Thyroid gland (tissue), 4 donors: ENCODE data around the gene CENPK. TPM values are rescaled to one million over a fixed set of nuclear protein-coding genes. Genes with fewer than 3 reads are reported as not detected.

Experiments
- DNase-seq, 2 donors: peaks; one replicate each; pipeline ENCODE4 v3.0.0-alpha.2; 2019
- H3K27ac ChIP-seq, 3 donors: fragments of 200-600 bp; sonication (generic); 1 replicate in 2 of 3; 2 replicates in 1 of 3; pipeline ENCODE4 v1.5.1; 2016 to 2019; ENCODE audit warnings: mild to moderate bottlenecking in 1 of 3, moderate library complexity in 1 of 3
- H3K27me3 ChIP-seq: fragments of 200-600 bp; sonication (generic); one replicate; pipeline ENCODE4 v1.5.1; 2019
- H3K36me3 ChIP-seq, 2 donors: fragments of 200-600 bp; sonication (generic); one replicate each; pipeline ENCODE4 v1.5.1; 2016 to 2019
- H3K4me1 ChIP-seq, 2 donors: fragments of 200-600 bp; sonication (generic); one replicate each; pipeline ENCODE4 v1.5.1; 2017 to 2019
- H3K4me3 ChIP-seq, 3 donors: fragments of 200-600 bp; sonication (generic); replicated peaks in 1 of 3; 1 replicate in 2 of 3; 2 replicates in 1 of 3; pipeline ENCODE4 v1.5.1; 2016; ENCODE audit warnings: mild to moderate bottlenecking in 1 of 3
- H3K9me3 ChIP-seq: fragments of 200-600 bp; sonication (generic); one replicate; pipeline ENCODE4 v1.5.1; 2017
- CTCF ChIP-seq, 6 experiments: fragments of 200-600 bp in 3 of 6; fragments of 450-650 bp in 3 of 6; sonication (generic) in 3 of 6; IDR thresholded peaks; one replicate each; pipeline ENCODE4 v1.5.1; 2016 to 2019; ENCODE audit warnings: antibody characterized with exemption in 6 of 6, mild to moderate bottlenecking in 2 of 6, inconsistent platforms in 1 of 6, moderate library complexity in 1 of 6
- POLR2A ChIP-seq, 2 donors: fragments of 450-650 bp; IDR thresholded peaks; one replicate each; pipeline ENCODE4 v1.6.1; 2017; ENCODE audit warnings: antibody characterized with exemption in 2 of 2, mild to moderate bottlenecking in 2 of 2, moderate library complexity in 1 of 2
- WGBS, 2 donors: methylation state at CpG; one replicate each; pipeline ENCODE4 v1.1.5; 2017; 5-methylcytosine and 5-hydroxymethylcytosine counted together
- intact Hi-C: fragments of 100-400 bp; cut with DNase I; formaldehyde crosslinking; loops from one replicate; pipeline ENCODE4 v1.15.1; 2023
- small RNA-seq: library from RNA; depleted of rRNA; stranded (forward); fragments of <200 nt; gene quantifications from one replicate; pipeline ENCODE3, GENCODE V24; 2016
- total RNA-seq, 4 donors: library from RNA; depleted of rRNA; stranded (reverse); fragments of >200 nt; gene quantifications; one replicate each; pipeline ENCODE4 v1.2.3, GENCODE V29; 2016

CENPK gene
- total RNA-seq, 4 donors from 2014 or later: 1.5 to 7.3 TPM; not detected in 2

GRCh38 chr5:65475895-65476294 is 87.1 kb downstream of the CENPK start:
- no peaks in the 10 kb centered on the region for H3K27me3 ChIP-seq
- peaks cover 4 to 5% of the 10 kb centered on the region in 2 donors for H3K4me1 ChIP-seq
- WGBS, 2 donors: 88 to 90% methylated on average over 1 of the region's 1 CpG
- no peak overlapping the region for H3K27ac ChIP-seq
- DNase-seq: no peak
- no peak overlapping the region for H3K4me3 ChIP-seq
- no peaks in the 10 kb centered on the region for H3K9me3 ChIP-seq
- TF ChIP-seq CTCF (IDR thresholded peaks at IDR 0.05) (no peak), POLR2A (IDR thresholded peaks at IDR 0.05) (no peak)
- intact Hi-C loops: no loop called here
- no peaks in the 10 kb centered on the region for H3K36me3 ChIP-seq

- intact Hi-C loops: no loop called here
- H3K9me3 ChIP-seq: no peaks in the 10 kb centered on the region
- H3K27ac ChIP-seq: no peak overlapping the region
- H3K36me3 ChIP-seq: no peaks in the 10 kb centered on the region
- no peaks in the 10 kb centered on the region for H3K27me3 ChIP-seq
- DNase-seq: no peak
- no peak overlapping the region for H3K4me3 ChIP-seq
- no peak for TF ChIP-seq POLR2A (IDR thresholded peaks at IDR 0.05)
- TF ChIP-seq CTCF (IDR thresholded peaks at IDR 0.05): no peak
- no peaks in the 10 kb centered on the region for H3K4me1 ChIP-seq
- WGBS, 2 donors: 91 to 92% methylated on average over 4 of the region's 4 CpGs
These were observed 87.6 kb downstream of the CENPK start for GRCh38 chr5:65475336-65475735.

GRCh38 chr5:65474130-65474711 is 88.7 kb downstream of the CENPK start:
- Histone ChIP-seq H3K27me3 (no peaks in the 10 kb centered on the region), H3K4me1 (no peaks in the 10 kb centered on the region), H3K27ac (no peak overlapping the region), H3K36me3 (no peaks in the 10 kb centered on the region), H3K9me3 (no peaks in the 10 kb centered on the region), H3K4me3 (no peak overlapping the region)
- 84% methylated on average over 3 of the region's 3 CpGs for WGBS, 2 donors
- TF ChIP-seq CTCF (IDR thresholded peaks at IDR 0.05): no peak
- no peak for TF ChIP-seq POLR2A (IDR thresholded peaks at IDR 0.05)
- intact Hi-C loops: no loop called here
- no peak for DNase-seq

GRCh38 chr5:65468633-65469032 is 94.3 kb downstream of the CENPK start:
- intact Hi-C loops: no loop called here
- no peaks in the 10 kb centered on the region for H3K4me1 ChIP-seq
- no peaks in the 10 kb centered on the region for H3K27me3 ChIP-seq
- no peaks in the 10 kb centered on the region for H3K9me3 ChIP-seq
- no peak for TF ChIP-seq CTCF (IDR thresholded peaks at IDR 0.05)
- no peak for TF ChIP-seq POLR2A (IDR thresholded peaks at IDR 0.05)
- H3K27ac ChIP-seq: no peak overlapping the region
- no peaks in the 10 kb centered on the region for H3K36me3 ChIP-seq
- WGBS, 2 donors: 86 to 89% methylated on average over 3 of the region's 3 CpGs
- no peak overlapping the region for H3K4me3 ChIP-seq
- no peak for DNase-seq

Small RNA genes lying within 50 kb of the gene (small RNA-seq; reads per million reads assigned to genes)
- gene RNU6-540P: not detected

Other genes with a start within 250 kb of the CENPK start
- gene ADAMTS6, start 81.2 kb downstream of the CENPK start, total RNA-seq: 1 to 10 TPM; 1.0 to 3.4 (median 3.3) TPM
- 10 to 100 TPM; 39.1 to 80.3 (median 55.9) TPM for gene PPWD1, start 128 bp upstream of the CENPK start, total RNA-seq
- gene TRIM23, start 61.2 kb upstream of the CENPK start, total RNA-seq: 10 to 100 TPM; 14.9 to 29.2 (median 17.4) TPM
- 1 to 10 TPM; 3.0 to 5.6 (median 3.9) TPM for gene SHLD3, start 61.9 kb upstream of the CENPK start, total RNA-seq
- gene TRAPPC13, start 61.9 kb upstream of the CENPK start, total RNA-seq: 10 to 100 TPM; 26.7 to 34.2 (median 30.3) TPM
- gene SGTB, start 158.9 kb upstream of the CENPK start, total RNA-seq: 10 to 100 TPM in 1 of 4 donors, 1 to 10 TPM in 3; 5.0 to 12.0 (median 6.3) TPM
- gene NLN, start 159.0 kb upstream of the CENPK start, total RNA-seq: 10 to 100 TPM in 3 of 4 donors, 1 to 10 TPM in 1; 8.7 to 17.5 (median 13.1) TPM